ENCODE results near the gene ING3.

DNA sequence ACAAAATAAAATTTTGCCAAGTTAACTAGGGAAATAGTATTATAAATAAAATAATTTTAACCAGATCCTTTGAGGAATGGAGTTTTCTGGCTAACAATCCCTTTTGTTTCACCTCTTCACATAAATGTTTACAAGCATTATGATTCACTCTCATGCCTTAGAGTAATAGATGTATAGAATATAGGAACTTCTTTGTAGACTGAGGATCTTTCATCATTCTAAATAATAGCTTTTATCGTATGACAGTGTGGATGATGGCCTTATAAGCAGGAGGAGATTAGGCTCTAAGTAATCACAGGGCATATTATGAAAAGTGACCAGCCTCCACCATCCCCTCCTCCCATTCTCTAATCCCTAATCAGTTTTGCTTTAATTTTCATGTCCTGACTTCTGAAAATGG lies 13.5 kb downstream of the ING3 start:
- TF ChIP-seq, protein P1, sequence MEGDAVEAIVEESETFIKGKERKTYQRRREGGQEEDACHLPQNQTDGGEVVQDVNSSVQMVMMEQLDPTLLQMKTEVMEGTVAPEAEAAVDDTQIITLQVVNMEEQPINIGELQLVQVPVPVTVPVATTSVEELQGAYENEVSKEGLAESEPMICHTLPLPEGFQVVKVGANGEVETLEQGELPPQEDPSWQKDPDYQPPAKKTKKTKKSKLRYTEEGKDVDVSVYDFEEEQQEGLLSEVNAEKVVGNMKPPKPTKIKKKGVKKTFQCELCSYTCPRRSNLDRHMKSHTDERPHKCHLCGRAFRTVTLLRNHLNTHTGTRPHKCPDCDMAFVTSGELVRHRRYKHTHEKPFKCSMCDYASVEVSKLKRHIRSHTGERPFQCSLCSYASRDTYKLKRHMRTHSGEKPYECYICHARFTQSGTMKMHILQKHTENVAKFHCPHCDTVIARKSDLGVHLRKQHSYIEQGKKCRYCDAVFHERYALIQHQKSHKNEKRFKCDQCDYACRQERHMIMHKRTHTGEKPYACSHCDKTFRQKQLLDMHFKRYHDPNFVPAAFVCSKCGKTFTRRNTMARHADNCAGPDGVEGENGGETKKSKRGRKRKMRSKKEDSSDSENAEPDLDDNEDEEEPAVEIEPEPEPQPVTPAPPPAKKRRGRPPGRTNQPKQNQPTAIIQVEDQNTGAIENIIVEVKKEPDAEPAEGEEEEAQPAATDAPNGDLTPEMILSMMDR (IDR thresholded peaks at IDR 0.05 in 8 of 11, conservative IDR thresholded peaks at IDR 0.05 in 3 of 11): no peak
- TF ChIP-seq POLR2A (IDR thresholded peaks at IDR 0.05): no peak
- no peak for TF ChIP-seq POLR2AphosphoS5 (IDR thresholded peaks at IDR 0.05)
